ENCODE data around the gene ELOVL7. TPM values are rescaled to one million over a fixed set of nuclear protein-coding genes. Genes with fewer than 3 reads are reported as not detected.
"Not testable (repeated sequence)": the region's sequence is repeated elsewhere in the genome, so short reads cannot be mapped to it uniquely, and the experiment has no call there.

Gene ELOVL7
- total RNA-seq, 1 experiment from 2014 or later = 1.2 TPM

- CTCF ChIA-PET = no interaction called here
These were observed 105.1 kb downstream of the ELOVL7 start for GRCh38 chr5:60738933-60739332.

GRCh38 chr5:60738461-60738860 lies 105.6 kb downstream of the ELOVL7 start:
- Histone ChIP-seq H3K4me1 (ENCODE audit: insufficient read depth, low read length) (no peaks in the 10 kb centered on the region), H3K9me2 (replicated peaks; ENCODE audit: low read length) (no peaks in the 10 kb centered on the region), H3K36me3 (ENCODE audit: low read depth, low read length) (no peaks in the 10 kb centered on the region), H3K79me2 (ENCODE audit: low read length) (no peaks in the 10 kb centered on the region), H3K27ac (ENCODE audit: low read length) (no peak overlapping the region), H3K9me3 (ENCODE audit: low read length) (no peaks in the 10 kb centered on the region), H3K27me3 (ENCODE audit: low read length) (no peaks in the 10 kb centered on the region), H2AFZ (ENCODE audit: low read length) (no peak overlapping the region), H3K9ac (ENCODE audit: low read length) (no peak overlapping the region), H3K4me3 (ENCODE audit: low read length) (no peak overlapping the region), H3F3A (ENCODE audit: low read length, unreplicated experiment) (no peaks in the 10 kb centered on the region), H3K4me2 (ENCODE audit: low read length) (no peak overlapping the region), H4K20me1 (ENCODE audit: low read length) (no peaks in the 10 kb centered on the region)
- ChIA-PET CTCF (no interaction called here), POLR2A (ENCODE audit: unreplicated experiment) (no interaction called here)
- no peak for DNase-seq
- no peak for ATAC-seq
- TF ChIP-seq EZH2 (IDR thresholded peaks at IDR 0.05; ENCODE audit: low read length, unreplicated experiment) (no peak), EZH2phosphoT487 (IDR thresholded peaks at IDR 0.05; ENCODE audit: borderline replicate concordance, low read length) (no peak), CTCF (conservative IDR thresholded peaks at IDR 0.05; ENCODE audit: low read depth, low read length) (no peak)
- BruUV-seq (replicated peaks) = no TSS peak
- intact Hi-C loops (cut with micrococcal nuclease) = no loop called here

More at GRCh38 chr5:60738933-60739332, 105.1 kb downstream of the ELOVL7 start:
- no peak for DNase-seq
- H3K4me1 ChIP-seq (ENCODE audit: insufficient read depth, low read length) = no peaks in the 10 kb centered on the region
- H3K27ac ChIP-seq (ENCODE audit: low read length) = no peak overlapping the region
- no TSS peak for BruUV-seq (replicated peaks)
- H3K27me3 ChIP-seq (ENCODE audit: low read length) = no peaks in the 10 kb centered on the region
- H3K9me3 ChIP-seq (ENCODE audit: low read length) = no peaks in the 10 kb centered on the region
- H3K9ac ChIP-seq (ENCODE audit: low read length) = no peak overlapping the region
- TF ChIP-seq EZH2 (IDR thresholded peaks at IDR 0.05; ENCODE audit: low read length, unreplicated experiment) = no peak
- TF ChIP-seq CTCF (conservative IDR thresholded peaks at IDR 0.05; ENCODE audit: low read depth, low read length) = no peak
- no peak for TF ChIP-seq EZH2phosphoT487 (IDR thresholded peaks at IDR 0.05; ENCODE audit: borderline replicate concordance, low read length)
- H3F3A ChIP-seq (ENCODE audit: low read length, unreplicated experiment) = no peaks in the 10 kb centered on the region
- H3K36me3 ChIP-seq (ENCODE audit: low read depth, low read length) = no peaks in the 10 kb centered on the region
- POLR2A ChIA-PET (ENCODE audit: unreplicated experiment) = no interaction called here
- no peak overlapping the region for H3K4me3 ChIP-seq (ENCODE audit: low read length)
- intact Hi-C loops (cut with micrococcal nuclease) = no loop called here
- H2AFZ ChIP-seq (ENCODE audit: low read length) = no peak overlapping the region
- no peak for ATAC-seq
- H3K9me2 ChIP-seq (replicated peaks; ENCODE audit: low read length) = no peaks in the 10 kb centered on the region
- no peaks in the 10 kb centered on the region for H3K79me2 ChIP-seq (ENCODE audit: low read length)
- no peak overlapping the region for H3K4me2 ChIP-seq (ENCODE audit: low read length)
- no peaks in the 10 kb centered on the region for H4K20me1 ChIP-seq (ENCODE audit: low read length)

GRCh38 chr5:60730858-60731257 lies 113.2 kb downstream of the ELOVL7 start:
- H3K79me2 ChIP-seq (ENCODE audit: low read length); H4K20me1 ChIP-seq (ENCODE audit: low read length); H3F3A ChIP-seq (ENCODE audit: low read length, unreplicated experiment); H3K4me1 ChIP-seq (ENCODE audit: insufficient read depth, low read length); H3K9me2 ChIP-seq (replicated peaks; ENCODE audit: low read length); ATAC-seq; H3K9me3 ChIP-seq (ENCODE audit: low read length); DNase-seq; H3K36me3 ChIP-seq (ENCODE audit: low read depth, low read length); POLR2A ChIA-PET (ENCODE audit: unreplicated experiment); H3K9ac ChIP-seq (ENCODE audit: low read length); H2AFZ ChIP-seq (ENCODE audit: low read length); intact Hi-C loops (cut with micrococcal nuclease); BruUV-seq (replicated peaks); H3K4me3 ChIP-seq (ENCODE audit: low read length); H3K4me2 ChIP-seq (ENCODE audit: low read length); H3K27me3 ChIP-seq (ENCODE audit: low read length); CTCF ChIA-PET; H3K27ac ChIP-seq (ENCODE audit: low read length): not testable (repeated sequence)

Data from PC-3 (cell line).